Neural crest cell (in vitro differentiated cells): ENCODE measurements around the gene PIGZ. TPM values are rescaled to one million over a fixed set of nuclear protein-coding genes. Genes with fewer than 3 reads are reported as not detected.
A peak's percentile ranks its signal among the peaks of the same experiment; 100 is the strongest.

Experiments used
- DNase-seq: peaks from one replicate; pipeline ENCODE4 v3.0.0; 2021; ENCODE audit warnings: low read depth, mixed read lengths, low spot score
- H3K27ac Mint-ChIP-seq: one replicate; pipeline ENCODE4 v1.8.0; 2021; ENCODE audit warnings: mild to moderate bottlenecking, mixed read lengths; ENCODE audit not compliant: unreplicated experiment
- H3K27me3 Mint-ChIP-seq: 2 replicates; pipeline ENCODE4 v1.8.0; 2021; ENCODE audit warnings: low read depth, mild to moderate bottlenecking, mixed read lengths
- H3K36me3 Mint-ChIP-seq: 2 replicates; pipeline ENCODE4 v1.8.0; 2021; ENCODE audit warnings: low read depth, mild to moderate bottlenecking, mixed read lengths
- H3K4me1 Mint-ChIP-seq: 2 replicates; pipeline ENCODE4 v1.8.0; 2021; ENCODE audit warnings: mixed read lengths
- H3K4me3 Mint-ChIP-seq: one replicate; pipeline ENCODE4 v1.8.0; 2021; ENCODE audit warnings: mild to moderate bottlenecking, mixed read lengths
- H3K9me3 Mint-ChIP-seq: 2 replicates; pipeline ENCODE4 v1.8.0; 2021; ENCODE audit warnings: mixed read lengths
- total RNA-seq: library from RNA; stranded (reverse); gene quantifications from 2 replicates; pipeline ENCODE4 v1.2.1, GENCODE V29; 2021
- TF ChIP-seq, protein P1 (sequence below): fragments of 200-600 bp; sonication (generic); conservative IDR thresholded peaks from 2 replicates; pipeline ENCODE4 v1.5.0; 2021; ENCODE audit warnings: antibody characterized with exemption, mild to moderate bottlenecking

The PIGZ gene
- total RNA-seq, 1 donor from 2014 or later, result 1.9 TPM

DNA sequence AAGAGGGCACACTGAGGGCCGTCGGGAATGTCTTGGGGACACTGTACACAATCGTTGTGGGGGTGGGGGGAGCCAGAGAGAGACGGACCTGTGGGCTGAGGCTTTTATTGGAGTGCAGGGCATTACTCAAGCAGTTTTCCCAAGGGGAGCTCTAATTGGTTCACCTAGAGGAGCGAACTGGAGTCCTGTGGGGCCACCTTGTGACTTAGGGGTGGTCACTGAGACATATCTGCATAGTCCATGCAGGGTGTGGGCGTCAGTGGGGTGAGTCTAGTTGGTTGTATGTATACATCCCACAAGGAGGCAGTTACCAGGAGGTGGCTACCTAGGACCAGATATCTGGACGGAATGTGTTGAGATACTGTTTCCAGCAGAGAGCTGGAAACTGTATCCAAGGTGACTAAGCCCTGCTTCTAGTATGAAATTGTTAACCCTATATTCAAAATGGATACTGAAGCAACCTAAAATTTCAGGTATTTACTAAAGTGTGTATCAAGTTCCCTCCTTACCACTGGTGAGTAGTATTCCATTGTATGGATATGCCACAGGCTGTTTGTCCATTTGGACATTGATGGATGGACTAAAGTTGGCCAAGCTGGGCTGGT, 2.6 kb upstream of the PIGZ start:
- TF ChIP-seq, protein P1, sequence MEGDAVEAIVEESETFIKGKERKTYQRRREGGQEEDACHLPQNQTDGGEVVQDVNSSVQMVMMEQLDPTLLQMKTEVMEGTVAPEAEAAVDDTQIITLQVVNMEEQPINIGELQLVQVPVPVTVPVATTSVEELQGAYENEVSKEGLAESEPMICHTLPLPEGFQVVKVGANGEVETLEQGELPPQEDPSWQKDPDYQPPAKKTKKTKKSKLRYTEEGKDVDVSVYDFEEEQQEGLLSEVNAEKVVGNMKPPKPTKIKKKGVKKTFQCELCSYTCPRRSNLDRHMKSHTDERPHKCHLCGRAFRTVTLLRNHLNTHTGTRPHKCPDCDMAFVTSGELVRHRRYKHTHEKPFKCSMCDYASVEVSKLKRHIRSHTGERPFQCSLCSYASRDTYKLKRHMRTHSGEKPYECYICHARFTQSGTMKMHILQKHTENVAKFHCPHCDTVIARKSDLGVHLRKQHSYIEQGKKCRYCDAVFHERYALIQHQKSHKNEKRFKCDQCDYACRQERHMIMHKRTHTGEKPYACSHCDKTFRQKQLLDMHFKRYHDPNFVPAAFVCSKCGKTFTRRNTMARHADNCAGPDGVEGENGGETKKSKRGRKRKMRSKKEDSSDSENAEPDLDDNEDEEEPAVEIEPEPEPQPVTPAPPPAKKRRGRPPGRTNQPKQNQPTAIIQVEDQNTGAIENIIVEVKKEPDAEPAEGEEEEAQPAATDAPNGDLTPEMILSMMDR, result no peak
- peaks cover 2% of the 10 kb centered on the region for H3K36me3 Mint-ChIP-seq

DNA sequence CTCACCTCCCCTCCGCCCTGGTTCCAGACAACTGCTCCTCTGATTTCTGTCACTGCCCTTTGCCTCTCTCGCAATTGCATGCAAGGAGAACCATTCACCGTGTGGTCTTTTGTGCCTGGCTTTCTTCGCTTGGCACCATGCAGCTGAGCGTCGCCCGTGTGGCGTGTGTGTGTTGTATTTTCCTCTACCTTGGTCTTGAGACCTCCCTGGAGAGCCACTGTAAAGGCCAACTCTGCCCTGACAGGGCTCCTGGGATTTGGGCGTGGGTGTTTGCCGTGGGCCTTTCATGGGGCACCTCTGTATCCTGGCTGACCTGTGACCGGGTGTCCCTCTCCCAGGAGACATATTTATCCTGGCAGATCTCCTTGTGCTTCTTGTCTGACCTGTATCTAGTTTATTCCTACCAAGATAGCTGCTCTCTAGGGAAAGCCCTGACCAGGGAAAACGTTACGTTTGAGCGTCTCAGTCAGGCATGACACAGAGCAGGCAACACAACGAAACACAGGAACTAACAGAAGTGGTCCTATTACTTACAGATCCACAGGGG, 2.0 kb upstream of the PIGZ start:
- DNase-seq, result no peak
- no peak overlapping the region for H3K27ac Mint-ChIP-seq
- TF ChIP-seq, protein P1, result no peak
- peak overlapping the region; percentile 89 for H3K4me3 Mint-ChIP-seq
- H3K9me3 Mint-ChIP-seq, result no peaks in the 10 kb centered on the region
- peaks cover 2% of the 10 kb centered on the region for H3K36me3 Mint-ChIP-seq
- H3K4me1 Mint-ChIP-seq, result peaks cover 5% of the 10 kb centered on the region
- peaks cover 41% of the 10 kb centered on the region for H3K27me3 Mint-ChIP-seq

More for the DNA sequence above, 2.6 kb upstream of the PIGZ start:
- Mint-ChIP-seq H3K4me3 (peak overlapping the region; percentile 89), H3K9me3 (no peaks in the 10 kb centered on the region), H3K27ac (no peak overlapping the region), H3K4me1 (peaks cover 5% of the 10 kb centered on the region), H3K27me3 (peaks cover 35% of the 10 kb centered on the region)
- DNase-seq, result no peak

DNA sequence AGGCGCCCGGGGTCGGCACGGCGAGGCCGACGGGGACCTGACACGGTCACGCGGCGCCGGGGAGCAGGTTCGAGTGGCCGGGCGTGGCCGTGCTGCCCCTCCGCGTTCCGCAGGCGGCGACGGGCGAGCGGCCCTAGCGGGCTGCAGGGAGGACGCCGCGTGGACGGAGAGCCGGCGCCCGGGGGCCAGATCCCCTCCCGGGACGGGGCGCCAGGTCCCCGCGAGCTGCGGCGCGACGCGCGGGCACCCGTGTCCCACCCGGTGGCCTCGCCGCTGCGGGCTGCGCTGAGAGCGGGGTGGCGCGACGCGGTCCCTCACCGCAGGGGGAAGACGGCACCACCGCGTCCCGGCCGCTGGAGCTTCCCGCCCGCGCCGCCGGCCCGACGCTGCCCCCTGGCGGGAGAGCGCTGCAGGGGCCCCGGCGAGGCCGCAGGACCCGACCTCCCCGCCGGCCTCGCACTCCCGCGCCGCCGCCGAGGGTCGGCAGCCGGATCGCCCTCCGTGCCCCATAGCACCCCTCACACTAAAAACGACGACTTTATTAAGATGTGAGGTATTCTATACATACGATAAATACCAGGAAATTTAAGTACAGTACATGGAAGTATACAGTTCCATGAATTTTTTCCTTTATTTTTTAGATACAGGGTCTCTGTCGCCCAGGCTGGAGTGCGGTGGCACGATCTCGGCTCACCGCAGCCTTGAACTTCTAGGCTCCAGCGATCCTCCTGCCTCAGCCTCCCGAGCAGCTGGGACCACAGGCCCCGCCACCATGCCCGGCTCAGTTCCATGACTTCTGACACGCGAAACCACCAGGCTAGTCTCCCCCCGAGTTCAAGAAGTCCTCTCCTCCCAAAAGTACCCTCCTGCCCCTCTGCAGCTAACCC, 1.3 kb upstream of the PIGZ start:
- H3K9me3 Mint-ChIP-seq, result no peaks in the 10 kb centered on the region
- peak; percentile 68 for DNase-seq
- TF ChIP-seq, protein P1, result peak; percentile 86
- H3K4me1 Mint-ChIP-seq, result peaks cover 5% of the 10 kb centered on the region
- peaks cover 2% of the 10 kb centered on the region for H3K36me3 Mint-ChIP-seq
- H3K4me3 Mint-ChIP-seq, result peak overlapping the region; percentile 89
- peaks cover 45% of the 10 kb centered on the region for H3K27me3 Mint-ChIP-seq
- no peak overlapping the region for H3K27ac Mint-ChIP-seq

DNA sequence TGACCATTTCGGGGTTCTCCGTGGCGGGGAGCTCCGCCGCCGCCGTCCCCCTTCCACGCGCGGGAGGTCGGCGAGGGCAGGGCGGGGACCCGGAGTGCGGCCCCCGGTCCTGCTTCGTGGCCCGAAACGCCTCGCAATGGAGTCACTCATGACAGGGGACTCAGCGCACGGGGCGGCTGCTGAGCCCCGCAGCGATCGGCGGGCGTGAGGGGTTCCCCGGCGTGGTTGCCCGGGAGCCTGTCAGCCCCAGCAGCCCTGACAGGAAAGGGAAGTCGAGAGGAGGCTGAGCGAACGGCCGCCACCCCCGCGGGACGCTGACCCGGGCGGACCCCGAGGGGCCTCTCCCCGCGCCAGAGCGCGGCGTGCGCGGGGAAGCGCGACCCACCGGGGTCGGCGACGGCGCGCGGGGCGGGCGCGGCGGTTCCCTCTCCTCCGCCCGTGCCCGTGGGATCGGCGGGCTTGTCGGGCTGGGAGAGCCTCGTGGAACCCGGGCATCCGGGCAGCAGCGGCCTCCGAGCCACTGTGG, 564 bp upstream of the PIGZ start:
- no peak overlapping the region for H3K27ac Mint-ChIP-seq
- no peak for DNase-seq
- peaks cover 5% of the 10 kb centered on the region for H3K4me1 Mint-ChIP-seq
- TF ChIP-seq, protein P1, result no peak
- H3K27me3 Mint-ChIP-seq, result peaks cover 48% of the 10 kb centered on the region
- peaks cover 2% of the 10 kb centered on the region for H3K36me3 Mint-ChIP-seq
- H3K4me3 Mint-ChIP-seq, result no peak overlapping the region
- H3K9me3 Mint-ChIP-seq, result no peaks in the 10 kb centered on the region

DNA sequence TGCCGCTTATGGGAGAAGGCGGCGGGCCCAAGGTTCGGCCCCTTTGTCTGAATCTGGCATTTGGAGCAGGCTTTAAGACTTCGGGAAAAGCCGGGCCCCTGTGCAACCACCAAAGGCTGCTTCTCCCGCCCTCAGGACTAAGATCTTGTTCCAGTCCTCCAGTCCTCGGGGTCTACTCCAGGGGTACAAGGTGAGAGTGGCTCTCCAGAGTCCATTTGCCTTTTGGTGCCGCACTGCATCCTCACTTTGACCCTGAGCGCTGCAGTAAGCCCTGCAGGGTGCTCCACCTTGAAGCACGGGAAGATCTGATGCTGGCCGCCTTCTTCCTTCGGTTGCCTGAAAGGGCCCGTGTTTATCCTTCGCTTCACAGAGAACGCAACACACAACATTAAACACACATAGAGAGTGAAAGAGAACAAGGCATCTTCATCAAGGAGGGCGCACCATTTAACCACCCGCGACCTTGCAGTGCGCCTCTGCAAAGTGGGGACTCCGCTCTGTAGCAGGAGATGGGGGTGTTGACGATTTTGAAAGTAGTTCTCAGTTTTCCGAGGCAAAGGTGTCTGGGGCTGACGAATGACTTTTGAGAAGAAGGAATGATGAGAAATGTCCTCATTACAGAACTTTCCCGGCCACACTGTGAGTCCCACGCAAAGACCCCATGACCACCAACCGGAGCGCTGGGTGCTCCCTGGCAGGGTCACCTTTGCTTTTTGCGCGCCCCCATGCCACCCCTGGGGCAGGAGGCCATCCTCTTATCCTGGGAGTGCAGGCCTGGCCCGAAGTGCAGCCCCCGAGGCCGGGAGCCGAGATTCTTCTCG, 1.0 kb downstream of the PIGZ start:
- H3K36me3 Mint-ChIP-seq, result peaks cover 2% of the 10 kb centered on the region
- no peak for DNase-seq
- TF ChIP-seq, protein P1, result no peak
- no peak overlapping the region for H3K27ac Mint-ChIP-seq
- H3K27me3 Mint-ChIP-seq, result peaks cover 48% of the 10 kb centered on the region
- H3K4me1 Mint-ChIP-seq, result peaks cover 5% of the 10 kb centered on the region
- H3K4me3 Mint-ChIP-seq, result peak overlapping the region; percentile 74
- H3K9me3 Mint-ChIP-seq, result no peaks in the 10 kb centered on the region
